PC-3 (cell line): ENCODE data around the gene CCDC77. TPM values are rescaled to one million over a fixed set of nuclear protein-coding genes. Genes with fewer than 3 reads are reported as not detected.

Experiments used
- ATAC-seq: fragments of 200-7000 bp; cut with Tn5 transposase; 2 replicates; pipeline ENCODE4 v1.9.1; 2020; ENCODE audit warnings: mild to moderate bottlenecking, moderate library complexity
- Bru-seq: library from RNA; stranded (reverse); fragments of 400-500 nt; gene quantifications from one replicate; lab custom pipeline; 2021; lab: Mats Ljungman, UMichigan
- BruChase-seq, 2 experiments: library from RNA; stranded (reverse); fragments of 400-500 nt; gene quantifications; one replicate each; lab custom pipeline; 2021; lab: Mats Ljungman, UMichigan
- BruUV-seq: library from RNA; stranded (reverse); fragments of 400-500 nt; replicated peaks from 2 replicates; lab custom pipeline; 2021; lab: Mats Ljungman, UMichigan
- CTCF ChIA-PET: fragments of 300-600 bp; sonication (Branson Sonifier 250); formaldehyde crosslinking; loops from one replicate; lab custom pipeline; 2022; ENCODE audit warnings: antibody characterized with exemption; lab: Charles Lee
- POLR2A ChIA-PET: fragments of 300-600 bp; sonication (Branson Sonifier 250); formaldehyde crosslinking; loops from one replicate; lab custom pipeline; 2022; ENCODE audit warnings: antibody characterized with exemption; ENCODE audit not compliant: unreplicated experiment; lab: Charles Lee
- DNase-seq: peaks from one replicate; pipeline ENCODE4 v3.0.0-alpha.2; 2015
- H2AFZ ChIP-seq: fragments of 300-600 bp; sonication (generic); 2 replicates; pipeline ENCODE4 v1.6.0; 2016; ENCODE audit warnings: antibody characterized with exemption, low read length
- H3F3A ChIP-seq: fragments of 300-600 bp; sonication (generic); one replicate; pipeline ENCODE4 v1.6.0; 2017; ENCODE audit warnings: antibody characterized with exemption, low read length, control low read depth, mild to moderate bottlenecking; ENCODE audit not compliant: unreplicated experiment
- H3K27ac ChIP-seq: fragments of 300-600 bp; sonication (generic); 2 replicates; pipeline ENCODE4 v1.5.1; 2016; ENCODE audit warnings: mild to moderate bottlenecking, low read length
- H3K27me3 ChIP-seq: fragments of 300-600 bp; sonication (generic); 2 replicates; pipeline ENCODE4 v1.6.1; 2016; ENCODE audit warnings: low read length, mixed read lengths
- H3K36me3 ChIP-seq: fragments of 300-600 bp; sonication (generic); 2 replicates; pipeline ENCODE4 v1.6.1; 2016; ENCODE audit warnings: low read depth, mixed run types, low read length, mixed read lengths
- H3K4me1 ChIP-seq: fragments of 300-600 bp; sonication (generic); 2 replicates; pipeline ENCODE4 v1.5.1; 2016; ENCODE audit warnings: low read length; ENCODE audit not compliant: insufficient read depth
- H3K4me2 ChIP-seq: fragments of 300-600 bp; sonication (generic); 2 replicates; pipeline ENCODE4 v1.6.0; 2016; ENCODE audit warnings: low read length
- H3K4me3 ChIP-seq: fragments of 300-600 bp; sonication (generic); 2 replicates; pipeline ENCODE4 v1.5.1; 2016; ENCODE audit warnings: mild to moderate bottlenecking, low read length, mixed read lengths
- H3K79me2 ChIP-seq: fragments of 300-600 bp; sonication (generic); 2 replicates; pipeline ENCODE4 v1.6.1; 2017; ENCODE audit warnings: low read length, mixed read lengths
- H3K9ac ChIP-seq: fragments of 300-600 bp; sonication (generic); 2 replicates; pipeline ENCODE4 v1.6.0; 2016; ENCODE audit warnings: mild to moderate bottlenecking, low read length
- H3K9me2 ChIP-seq: fragments of 300-600 bp; sonication (generic); replicated peaks from 2 replicates; pipeline ENCODE4 v1.6.1; 2016; ENCODE audit warnings: mixed run types, low read length, mixed read lengths
- H3K9me3 ChIP-seq: fragments of 300-600 bp; sonication (generic); 2 replicates; pipeline ENCODE4 v1.6.1; 2016; ENCODE audit warnings: low read length, mixed read lengths
- H4K20me1 ChIP-seq: fragments of 300-600 bp; sonication (generic); 2 replicates; pipeline ENCODE4 v1.6.1; 2016; ENCODE audit warnings: low read length, mixed read lengths
- EZH2 ChIP-seq: fragments of 300-600 bp; sonication (generic); IDR thresholded peaks from one replicate; pipeline ENCODE4 v1.6.1; 2017; ENCODE audit warnings: antibody characterized with exemption, mild to moderate bottlenecking, low read length; ENCODE audit not compliant: unreplicated experiment
- EZH2phosphoT487 ChIP-seq: fragments of 300-600 bp; sonication (generic); IDR thresholded peaks from 2 replicates; pipeline ENCODE4 v1.6.1; 2018; ENCODE audit warnings: mild to moderate bottlenecking, antibody characterized with exemption, low read length, borderline replicate concordance
- intact Hi-C: fragments of 100-400 bp; cut with micrococcal nuclease; formaldehyde crosslinking; loops from 2 replicates; pipeline ENCODE4 v1.9.0; 2023
- long read RNA-seq: library from polyadenylated mRNA; unstranded; transcript quantifications from one replicate; pipeline ENCODE4 v2.0.0, GENCODE V29; 2021; ENCODE audit not compliant: unreplicated experiment
- total RNA-seq: library from RNA; depleted of rRNA; stranded (reverse); fragments of >200 nt; gene quantifications from 2 replicates; pipeline ENCODE4 v1.2.3, GENCODE V29; 2014; rRNA removed
- TF ChIP-seq, protein P1 (sequence below): fragments of 300-600 bp; sonication (generic); conservative IDR thresholded peaks from 2 replicates; pipeline ENCODE4 v1.5.1; 2017; ENCODE audit warnings: antibody characterized with exemption, low read depth, mild to moderate bottlenecking, low read length

Gene CCDC77
- 8.3 and 10.5 TPM in 2 replicates for total RNA-seq
- percentile 47 among the genes with signal in this experiment for Bru-seq, nascent RNA
- BruChase-seq, experiment 1, labeled RNA remaining after a 6-hour chase, result percentile 44 among the genes with signal in this experiment
- BruChase-seq, experiment 2, labeled RNA remaining after a 2-hour chase, result percentile 40 among the genes with signal in this experiment
- long read RNA-seq, partial matches to known transcripts, result 2 of 5 reads
- long read RNA-seq, other reads (novel, unspliced or antisense), result 1 of 5 reads

DNA sequence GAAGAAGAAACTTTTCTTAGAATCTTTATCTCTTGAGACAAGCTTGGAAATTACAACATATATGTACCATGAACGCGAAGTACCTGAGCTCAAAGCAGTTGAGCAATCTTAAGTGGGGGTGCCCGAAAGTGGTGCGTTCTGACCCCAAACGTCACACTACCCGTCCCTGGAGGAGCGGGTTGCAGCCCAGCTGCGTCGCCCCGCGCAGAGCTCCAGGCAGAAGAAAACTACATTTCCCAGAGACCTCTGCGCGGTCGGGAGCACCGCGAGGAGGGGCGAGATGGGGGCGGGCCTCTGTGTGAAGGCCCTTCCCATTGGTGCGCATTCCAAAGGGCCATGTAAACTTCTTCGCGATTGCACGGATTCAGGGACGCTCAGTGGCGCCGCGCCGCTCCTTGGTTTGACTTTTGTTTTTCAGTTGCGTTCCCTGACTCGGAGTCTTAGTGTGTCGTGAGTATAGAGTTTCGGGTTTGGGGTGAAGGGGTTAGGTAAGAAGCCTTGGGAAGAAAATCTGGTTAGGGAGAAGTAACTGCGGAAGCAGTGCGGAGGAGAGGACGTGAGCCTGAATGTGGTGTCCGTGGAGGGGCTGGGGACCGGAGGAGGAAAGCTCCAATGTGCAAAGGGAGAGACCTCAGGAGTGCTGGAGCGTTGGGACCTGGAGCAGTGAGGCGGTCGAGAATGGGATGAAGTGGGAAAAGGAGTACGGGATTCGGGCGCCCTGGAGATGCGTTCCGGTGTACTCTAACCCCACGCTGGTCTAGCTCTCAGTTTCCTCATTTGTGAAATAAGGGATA, at the start of gene CCDC77:
CCDC77 (plus strand) TSS at position 410 of the 794 bp plus-strand sequence. CDS start 7,740 bp downstream, outside the sequence.
- TF ChIP-seq EZH2phosphoT487 (no peak), EZH2 (no peak)
- TF ChIP-seq, protein P1, sequence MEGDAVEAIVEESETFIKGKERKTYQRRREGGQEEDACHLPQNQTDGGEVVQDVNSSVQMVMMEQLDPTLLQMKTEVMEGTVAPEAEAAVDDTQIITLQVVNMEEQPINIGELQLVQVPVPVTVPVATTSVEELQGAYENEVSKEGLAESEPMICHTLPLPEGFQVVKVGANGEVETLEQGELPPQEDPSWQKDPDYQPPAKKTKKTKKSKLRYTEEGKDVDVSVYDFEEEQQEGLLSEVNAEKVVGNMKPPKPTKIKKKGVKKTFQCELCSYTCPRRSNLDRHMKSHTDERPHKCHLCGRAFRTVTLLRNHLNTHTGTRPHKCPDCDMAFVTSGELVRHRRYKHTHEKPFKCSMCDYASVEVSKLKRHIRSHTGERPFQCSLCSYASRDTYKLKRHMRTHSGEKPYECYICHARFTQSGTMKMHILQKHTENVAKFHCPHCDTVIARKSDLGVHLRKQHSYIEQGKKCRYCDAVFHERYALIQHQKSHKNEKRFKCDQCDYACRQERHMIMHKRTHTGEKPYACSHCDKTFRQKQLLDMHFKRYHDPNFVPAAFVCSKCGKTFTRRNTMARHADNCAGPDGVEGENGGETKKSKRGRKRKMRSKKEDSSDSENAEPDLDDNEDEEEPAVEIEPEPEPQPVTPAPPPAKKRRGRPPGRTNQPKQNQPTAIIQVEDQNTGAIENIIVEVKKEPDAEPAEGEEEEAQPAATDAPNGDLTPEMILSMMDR, result no peak
- peak within 1 kb of the TSS; percentile 63 for H3K9ac ChIP-seq
- ChIA-PET POLR2A (interaction anchor here (0.5 to 0.6 kb wide), 3 partner anchors 12 to 30 kb away, joined by 4 to 29 read pairs (median 10); partner anchors contain the start of gene KDM5A), CTCF (no interaction called here)
- no peaks in the 10 kb centered on the region for H3K9me2 ChIP-seq
- no peaks in the 10 kb centered on the region for H3K9me3 ChIP-seq
- H3K4me2 ChIP-seq, result peak within 1 kb of the TSS; percentile 95
- DNase-seq, result peak; percentile 95
- BruUV-seq, result TSS peak; percentile 83
- intact Hi-C loops, result loop anchor here (1.0 kb wide), 1 partner anchor 12 kb away; the partner anchor contains the start of gene KDM5A
- H3K4me3 ChIP-seq, result peak within 1 kb of the TSS; percentile 88
- H3K4me1 ChIP-seq, result peaks cover 14% of the 10 kb centered on the region; the same call in 1 of the 2 replicates
- no peaks in the 10 kb centered on the region for H3K36me3 ChIP-seq
- H3K27me3 ChIP-seq, result no peaks in the 10 kb centered on the region
- H2AFZ ChIP-seq, result peak within 1 kb of the TSS; percentile 91
- H4K20me1 ChIP-seq, result no peaks in the 10 kb centered on the region
- no peak within 1 kb of the TSS; the same call in 1 of the 2 replicates for H3K27ac ChIP-seq
- ATAC-seq, result peak; percentile 100
- H3K79me2 ChIP-seq, result peaks cover 18% of the 10 kb centered on the region
- no peaks in the 10 kb centered on the region for H3F3A ChIP-seq

DNA sequence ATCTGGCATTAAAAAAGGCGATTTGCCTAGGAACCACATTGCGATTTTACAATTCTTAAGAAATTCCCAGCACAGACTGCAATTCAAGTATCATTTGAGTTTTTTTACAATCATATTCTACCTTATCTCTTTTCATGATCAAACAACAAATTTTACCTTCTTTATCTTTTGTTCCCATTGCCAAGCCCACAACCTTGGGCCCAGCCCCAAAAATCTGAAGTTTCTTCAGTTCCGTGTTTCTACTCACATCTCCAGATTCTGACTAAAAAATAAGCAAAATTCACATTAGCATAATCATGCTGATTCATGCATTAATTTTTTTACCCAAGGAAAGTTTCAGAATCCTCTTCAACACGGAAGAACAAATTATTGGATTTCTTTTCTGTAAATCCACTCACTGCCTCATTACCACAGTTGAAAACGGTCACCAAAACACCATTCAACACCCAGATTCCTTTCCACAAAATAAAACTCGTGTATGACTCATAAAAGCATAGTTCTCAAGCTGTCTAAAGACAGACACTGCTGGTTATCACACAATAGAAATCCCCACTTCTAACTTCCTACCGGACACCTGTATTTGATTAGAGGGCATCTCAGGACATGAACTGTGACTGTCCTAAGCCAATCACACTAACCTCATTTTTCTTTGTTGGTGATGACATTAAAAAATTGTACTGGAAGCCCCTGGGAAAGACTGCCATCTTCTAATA, 45.0 kb upstream of the CCDC77 start:
- Histone ChIP-seq H3K27me3 (no peaks in the 10 kb centered on the region), H3F3A (no peaks in the 10 kb centered on the region), H3K9ac (no peak overlapping the region), H3K27ac (no peak overlapping the region), H3K9me2 (no peaks in the 10 kb centered on the region), H3K4me3 (no peak overlapping the region), H3K9me3 (no peaks in the 10 kb centered on the region), H2AFZ (no peak overlapping the region), H3K4me2 (no peak overlapping the region), H4K20me1 (no peaks in the 10 kb centered on the region), H3K36me3 (peaks cover 33% of the 10 kb centered on the region), H3K4me1 (peaks cover 3% of the 10 kb centered on the region; the same call in 1 of the 2 replicates), H3K79me2 (no peaks in the 10 kb centered on the region)
- ChIA-PET CTCF (no interaction called here), POLR2A (no interaction called here)
- TF ChIP-seq EZH2, result no peak
- TF ChIP-seq, protein P1, result no peak
- no peak for TF ChIP-seq EZH2phosphoT487
- DNase-seq, result no peak
- ATAC-seq, result no peak
- intact Hi-C loops, result no loop called here
- BruUV-seq, result no TSS peak
